HG03575 (cell line): ENCODE measurements around the gene C11orf71.

Experiments used
- ATAC-seq: cut with Tn5 transposase; IDR thresholded peaks from one replicate; pipeline ENCODE4 v1.9.1; 2021; ENCODE audit not compliant: unreplicated experiment, insufficient number of reproducible peaks, low FRiP score; ENCODE audit errors: extremely low read depth

C11orf71 gene, protein sequence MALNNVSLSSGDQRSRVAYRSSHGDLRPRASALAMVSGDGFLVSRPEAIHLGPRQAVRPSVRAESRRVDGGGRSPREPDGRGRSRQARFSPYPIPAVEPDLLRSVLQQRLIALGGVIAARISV

GRCh38 chr11:114400216-114400914, at the start of gene C11orf71, which contains the start of gene RBM7:
TSS of gene C11orf71 (minus strand) at chr11:114400511. CDS start at chr11:114400331, 180 bp downstream.
TSS of gene RBM7 (plus strand) at chr11:114400666. CDS start at chr11:114400672, 6 bp downstream.
- ATAC-seq = peak; percentile 86

GRCh38 chr11:114449845-114450244, 49.5 kb upstream of the C11orf71 start:
- no peak for ATAC-seq

DNA sequence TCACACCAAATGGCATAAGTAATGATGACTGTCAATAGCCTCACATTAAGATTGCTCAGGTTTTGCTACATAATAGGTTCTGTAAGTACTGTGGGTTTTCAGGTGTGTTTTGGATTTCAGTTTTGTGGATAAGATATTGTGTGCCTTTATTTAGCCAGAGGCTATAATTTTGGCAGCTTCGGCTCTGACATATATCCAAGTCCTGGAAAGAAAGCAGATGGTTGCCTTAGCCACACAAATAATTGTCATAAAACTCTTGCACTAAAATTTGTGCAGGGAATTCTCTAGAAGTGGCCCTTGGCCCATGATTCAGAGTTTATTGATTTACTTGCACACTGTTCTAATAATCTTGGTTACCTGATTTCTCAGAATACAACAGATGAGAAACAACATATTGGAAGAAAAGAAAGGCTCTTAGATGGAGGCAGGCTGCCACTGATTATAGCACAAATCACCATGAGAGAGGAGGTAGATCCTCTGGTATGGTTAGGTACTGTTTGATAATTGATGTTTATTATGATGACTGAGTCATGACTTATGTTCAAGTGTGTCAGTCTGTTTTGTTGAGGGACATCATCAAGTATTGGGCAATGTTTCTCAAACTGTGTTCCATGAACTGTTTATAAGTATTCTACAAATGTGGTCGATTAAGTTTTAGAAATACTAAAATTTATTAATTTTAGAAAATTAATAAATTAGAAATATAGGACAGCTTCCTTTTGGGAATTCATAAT, 48.6 kb upstream of the C11orf71 start:
- no peak for ATAC-seq

DNA sequence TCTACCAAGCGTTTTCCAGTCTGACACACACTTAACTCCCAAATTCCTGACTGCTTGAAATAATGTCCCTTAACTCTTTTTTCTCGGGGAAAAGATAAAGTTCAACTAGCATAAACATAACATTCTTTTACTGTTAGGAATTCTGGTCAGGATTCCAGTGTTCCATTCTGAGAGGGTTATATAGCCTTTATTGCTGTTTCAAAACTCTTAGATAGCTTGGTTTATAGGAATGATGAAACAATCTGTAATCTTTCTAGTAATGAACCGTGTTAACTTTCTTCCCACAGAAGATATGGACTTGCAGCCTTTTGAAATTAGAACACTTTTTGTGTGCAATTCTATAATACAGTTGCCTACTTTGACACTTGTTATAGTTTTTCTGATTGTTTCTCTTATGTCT, 47.6 kb upstream of the C11orf71 start:
- ATAC-seq = no peak

GRCh38 chr11:114447444-114447843, 47.1 kb upstream of the C11orf71 start:
- ATAC-seq = no peak

DNA sequence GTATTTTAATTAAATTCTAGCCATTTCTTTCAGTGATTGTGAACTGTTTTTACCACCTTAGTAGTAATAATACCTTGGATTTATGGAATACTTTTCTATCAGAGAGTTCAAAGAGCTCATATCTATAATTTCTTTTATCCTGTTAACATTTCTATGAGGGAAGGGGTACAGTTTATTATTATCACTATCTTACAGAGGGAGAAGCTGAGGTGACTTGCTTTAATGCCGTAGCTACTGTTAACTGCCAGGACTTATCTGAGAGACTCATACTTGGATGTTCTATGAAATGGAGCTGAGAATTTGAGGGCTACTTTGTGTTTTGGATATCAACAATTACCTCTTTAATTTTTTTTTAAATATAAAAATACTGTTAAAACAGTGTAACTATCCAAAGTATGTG, 42.2 kb upstream of the C11orf71 start:
- ATAC-seq = no peak

DNA sequence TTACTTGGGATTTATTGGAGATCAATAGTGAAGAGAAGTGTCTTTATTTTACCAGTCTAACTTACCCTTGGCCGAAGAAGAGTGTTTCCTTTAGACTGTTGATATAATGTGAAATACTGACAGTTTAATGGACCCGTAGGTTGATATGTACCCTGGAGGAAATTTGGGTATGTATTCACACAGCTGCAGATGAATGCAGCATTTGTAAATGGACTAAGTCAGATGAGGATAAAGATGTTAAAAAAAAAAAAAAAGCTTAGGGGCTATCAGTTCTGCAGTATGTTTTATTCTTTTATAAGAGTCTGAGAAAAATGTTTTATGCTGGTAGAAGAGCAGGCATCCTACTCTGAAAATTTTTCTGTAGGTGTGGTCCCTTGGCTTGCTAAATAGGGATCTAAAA, 41.6 kb upstream of the C11orf71 start:
- ATAC-seq = no peak

GRCh38 chr11:114440971-114441763, 40.9 kb upstream of the C11orf71 start:
- ATAC-seq = no peak

GRCh38 chr11:114440121-114440860, 40.0 kb upstream of the C11orf71 start:
- no peak for ATAC-seq

DNA sequence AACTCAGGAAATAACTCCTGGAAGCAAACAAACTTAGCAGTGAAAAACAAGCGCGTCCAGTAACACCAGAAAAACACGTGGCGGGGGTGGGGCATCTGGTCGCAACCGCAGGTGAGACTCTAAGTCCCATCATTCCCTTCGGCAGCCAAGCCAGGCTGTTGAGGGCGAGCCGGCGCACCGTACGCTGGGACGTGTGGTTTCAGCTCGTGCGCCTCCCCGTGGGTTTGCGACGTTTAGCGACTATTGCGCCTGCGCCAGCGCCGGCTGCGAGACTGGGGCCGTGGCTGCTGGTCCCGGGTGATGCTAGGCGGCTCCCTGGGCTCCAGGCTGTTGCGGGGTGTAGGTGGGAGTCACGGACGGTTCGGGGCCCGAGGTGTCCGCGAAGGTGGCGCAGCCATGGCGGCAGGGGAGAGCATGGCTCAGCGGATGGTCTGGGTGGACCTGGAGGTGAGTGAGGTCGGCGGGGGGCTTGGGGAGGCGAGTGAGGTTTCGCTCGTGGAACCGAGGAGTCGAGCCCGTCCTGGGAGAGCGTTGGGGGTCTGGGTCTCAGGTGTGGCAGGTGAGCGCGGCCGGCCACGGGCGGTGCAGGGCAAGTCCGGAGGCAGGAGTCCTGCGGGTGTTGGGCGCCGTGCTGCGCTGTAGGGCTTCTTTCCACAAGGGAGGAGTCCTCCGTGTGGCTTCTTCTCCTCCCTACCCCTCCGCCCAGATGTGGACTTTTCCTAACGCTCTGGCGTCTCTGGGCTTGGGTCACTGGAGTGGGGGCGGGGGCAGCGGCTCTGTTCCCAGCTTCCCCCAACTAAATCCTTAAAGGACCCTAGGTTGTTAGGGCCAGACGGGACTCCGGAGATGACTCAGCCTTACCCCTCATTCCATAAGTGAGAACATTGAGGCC, 39.2 kb upstream of the C11orf71 start, which contains the start of gene REXO2:
TSS of gene REXO2 (plus strand) at position 239 of the 892 bp plus-strand sequence. CDS start at position 301, 62 bp downstream.
- peak; percentile 94 for ATAC-seq

DNA sequence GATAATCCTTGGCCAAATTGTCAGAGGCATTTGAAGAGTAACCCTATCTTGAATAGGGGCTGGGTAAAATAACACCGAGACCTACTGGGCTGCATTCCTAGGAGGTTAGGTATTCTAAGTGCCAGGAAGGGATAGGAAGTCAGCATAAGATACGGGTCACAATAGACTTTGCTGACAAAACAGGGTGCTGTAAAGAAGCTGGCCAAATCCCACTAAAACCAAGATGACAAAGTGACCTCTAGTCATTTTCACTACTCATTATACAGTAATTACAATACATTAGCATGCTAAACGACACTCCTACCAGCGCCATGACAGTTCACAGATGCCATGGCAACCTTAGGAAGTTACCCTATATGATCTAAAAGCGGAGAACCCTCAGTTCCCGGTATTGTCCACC, 38.0 kb upstream of the C11orf71 start:
- ATAC-seq = no peak

- no peak for ATAC-seq
Observed at GRCh38 chr11:114433376-114433775, 33.1 kb upstream of the C11orf71 start.

GRCh38 chr11:114432893-114433292, 32.6 kb upstream of the C11orf71 start:
- no peak for ATAC-seq

- no peak for ATAC-seq
Observed at GRCh38 chr11:114430290-114430689, 30.0 kb upstream of the C11orf71 start.

DNA sequence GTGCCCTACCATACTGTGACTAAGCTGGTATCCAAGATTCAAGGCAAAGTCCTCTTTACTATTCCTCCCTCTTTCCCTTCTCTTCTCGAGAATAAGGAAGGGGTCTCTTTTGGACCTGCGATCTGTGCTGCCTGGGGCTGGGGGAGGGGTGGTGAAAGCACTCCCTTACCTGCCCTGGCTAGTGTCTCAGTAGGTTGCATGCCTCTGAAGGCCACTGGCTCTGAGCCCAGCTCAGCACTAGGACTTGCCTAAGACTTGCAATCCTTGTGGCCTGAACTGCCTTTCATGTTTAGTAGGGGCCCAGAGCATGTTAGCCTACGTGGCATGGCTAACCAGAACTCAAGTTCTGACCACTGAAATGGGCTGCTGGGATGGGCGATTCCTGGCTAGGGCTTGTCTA, 26.0 kb upstream of the C11orf71 start:
- ATAC-seq = no peak

- ATAC-seq = no peak
Observed at GRCh38 chr11:114416441-114416961, 16.2 kb upstream of the C11orf71 start.

DNA sequence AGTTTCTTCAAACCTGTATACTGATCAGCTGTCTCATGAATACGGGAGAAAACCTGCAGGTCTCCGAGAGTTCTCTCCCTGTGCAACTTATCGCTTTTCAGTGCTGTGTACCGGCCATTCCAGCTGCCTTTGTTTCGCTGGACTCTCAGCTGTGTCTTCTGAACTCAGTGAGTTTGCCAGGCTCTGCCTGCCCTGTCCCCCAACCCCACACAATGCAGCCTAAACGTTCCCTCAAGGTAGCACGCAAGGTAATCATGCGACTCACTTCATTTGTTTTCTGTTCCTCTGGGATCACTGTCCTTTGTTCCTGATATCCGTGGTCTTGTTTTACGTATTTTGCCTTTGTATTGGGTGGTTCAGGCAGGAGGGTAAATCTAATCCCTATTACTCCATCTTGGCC, 13.6 kb upstream of the C11orf71 start:
- ATAC-seq = no peak
